HG02759 (cell line): ENCODE results near the gene ACTN2.

Experiments used
- ATAC-seq: cut with Tn5 transposase; IDR thresholded peaks from one replicate; pipeline ENCODE4 v1.9.1; 2021; ENCODE audit warnings: mild to moderate bottlenecking, moderate library complexity; ENCODE audit not compliant: unreplicated experiment

Gene ACTN2

DNA sequence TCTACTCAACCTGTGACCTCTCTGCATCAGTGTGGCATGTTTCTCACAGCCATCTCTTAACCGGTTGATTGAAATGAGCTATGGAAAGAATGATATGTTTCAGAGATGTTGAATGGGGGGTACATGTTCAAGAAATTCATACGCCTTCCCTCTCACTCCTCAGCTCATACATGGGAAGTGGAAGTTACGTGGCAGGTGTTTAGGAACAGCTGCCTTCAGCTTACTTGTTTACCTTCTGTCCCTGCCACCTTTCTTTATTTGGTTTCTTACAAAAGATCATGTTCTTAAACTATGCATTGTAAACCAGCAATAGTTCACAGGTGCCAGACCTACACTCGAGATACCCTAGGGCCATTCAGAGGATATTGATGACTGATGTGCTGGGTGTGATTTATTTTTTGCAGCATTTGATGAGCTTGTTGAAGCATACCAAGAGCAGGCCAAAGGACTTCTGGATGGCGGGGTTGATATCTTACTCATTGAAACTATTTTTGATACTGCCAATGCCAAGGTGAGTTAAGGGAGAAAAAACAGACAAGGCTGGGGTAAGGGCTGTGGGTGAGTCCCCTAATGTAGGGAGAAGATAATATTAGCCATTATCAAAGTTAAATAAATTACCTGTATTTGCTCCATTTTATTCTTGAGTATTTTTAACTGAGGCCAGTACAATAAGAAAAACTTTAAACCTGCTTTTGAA lies 126.2 kb downstream of the ACTN2 start:
- no peak for ATAC-seq
